Smooth muscle cell (in vitro differentiated cells): Measurements from ENCODE around the gene ADM. TPM values are rescaled to one million over a fixed set of nuclear protein-coding genes. Genes with fewer than 3 reads are reported as not detected.
"Not testable (repeated sequence)": the region's sequence is repeated elsewhere in the genome, so short reads cannot be mapped to it uniquely, and the experiment has no call there.

Experiments
- DNase-seq: peaks from one replicate; lab custom pipeline; 2025; ENCODE audit not compliant: unreplicated experiment; lab: John Stamatoyannopoulos, UW
- H2AFZ ChIP-seq: fragments of 200-600 bp; sonication (generic); 2 replicates; pipeline ENCODE4 v1.6.0; 2016; ENCODE audit warnings: antibody characterized with exemption, low read depth, mild to moderate bottlenecking
- H3F3A ChIP-seq: fragments of 200-600 bp; sonication (generic); 2 replicates; pipeline ENCODE4 v1.6.0; 2017; ENCODE audit warnings: antibody characterized with exemption, low read depth
- H3K27ac ChIP-seq: fragments of 200-600 bp; sonication (generic); 2 replicates; pipeline ENCODE4 v1.5.1; 2016; ENCODE audit warnings: low read depth, mild to moderate bottlenecking
- H3K27me3 ChIP-seq: fragments of 200-600 bp; sonication (generic); 2 replicates; pipeline ENCODE4 v1.6.1; 2016; ENCODE audit warnings: low read depth, mild to moderate bottlenecking
- H3K36me3 ChIP-seq: fragments of 200-600 bp; sonication (generic); 2 replicates; pipeline ENCODE4 v1.5.1; 2016; ENCODE audit warnings: low read depth
- H3K4me1 ChIP-seq: fragments of 200-600 bp; sonication (generic); 2 replicates; pipeline ENCODE4 v1.5.1; 2016; ENCODE audit warnings: low read depth
- H3K4me2 ChIP-seq: fragments of 200-600 bp; sonication (generic); 2 replicates; pipeline ENCODE4 v1.6.0; 2016; ENCODE audit warnings: mild to moderate bottlenecking
- H3K4me3 ChIP-seq: fragments of 200-600 bp; sonication (generic); 2 replicates; pipeline ENCODE4 v1.5.1; 2016; ENCODE audit warnings: mild to moderate bottlenecking
- H3K79me2 ChIP-seq: fragments of 200-600 bp; sonication (generic); 2 replicates; pipeline ENCODE4 v1.6.0; 2016; ENCODE audit warnings: low read depth, mild to moderate bottlenecking
- H3K9ac ChIP-seq: fragments of 200-600 bp; sonication (generic); 2 replicates; pipeline ENCODE4 v1.6.0; 2016; ENCODE audit warnings: low read depth
- H3K9me3 ChIP-seq: fragments of 200-600 bp; sonication (generic); replicated peaks from 2 replicates; pipeline ENCODE4 v1.5.1; 2016; ENCODE audit warnings: low read depth
- H4K20me1 ChIP-seq: fragments of 200-600 bp; sonication (generic); 2 replicates; pipeline ENCODE4 v1.6.0; 2016; ENCODE audit warnings: low read depth
- WGBS: methylation state at CpG from one replicate; pipeline ENCODE4 v1.1.7; 2016; ENCODE audit warnings: low lambda C conversion rate; 5-methylcytosine and 5-hydroxymethylcytosine counted together
- polyA plus RNA-seq: library from polyadenylated mRNA; unstranded; fragments of >200 nt; fragmentation: Nextera tagmentation; extraction: Ambion mirVana; gene quantifications from 2 replicates; pipeline ENCODE4 v1.2.1, GENCODE V29; 2016
- total RNA-seq: library from RNA; depleted of rRNA; stranded (reverse); fragments of >200 nt; gene quantifications from 2 replicates; pipeline ENCODE4 v1.2.3, GENCODE V29; 2014
- TF ChIP-seq, protein P1 (sequence below): fragments of 200-600 bp; sonication (generic); IDR thresholded peaks from 2 replicates; pipeline ENCODE4 v1.5.1; 2017; ENCODE audit warnings: borderline replicate concordance, mild to moderate bottlenecking, antibody characterized with exemption; ENCODE audit not compliant: insufficient read depth, poor library complexity, severe bottlenecking

ADM gene
- total and polyA plus RNA-seq, 2 experiments from 2014 or later: 47.6 to 53.0 TPM

DNA sequence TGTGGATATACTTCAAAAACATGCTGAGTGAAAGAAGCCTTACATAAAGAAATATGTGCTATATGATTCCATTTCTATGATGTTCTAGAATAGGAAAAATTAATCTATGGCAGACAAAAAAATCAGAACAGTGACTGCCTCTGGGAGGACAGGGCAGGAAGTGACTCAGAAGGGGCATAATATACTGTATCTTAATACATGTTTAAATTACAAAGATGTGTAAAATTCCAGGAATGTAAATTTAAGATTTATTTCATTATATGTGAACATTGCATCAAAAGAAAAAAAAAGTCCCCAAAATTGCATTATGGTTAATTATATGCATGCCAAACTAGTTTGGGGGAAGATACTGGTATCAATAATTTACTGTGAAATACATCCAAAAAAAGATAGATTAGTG is 43.1 kb upstream of the ADM start:
- Histone ChIP-seq H3K27ac (no peak overlapping the region), H3K79me2 (peaks cover 74% of the 10 kb centered on the region), H3F3A (no peaks in the 10 kb centered on the region), H3K9me3 (no peaks in the 10 kb centered on the region), H3K9ac (no peak overlapping the region), H3K36me3 (no peaks in the 10 kb centered on the region), H2AFZ (no peak overlapping the region), H3K4me2 (peak overlapping the region; percentile 25), H3K27me3 (no peaks in the 10 kb centered on the region), H3K4me1 (no peaks in the 10 kb centered on the region), H4K20me1 (peaks cover 59% of the 10 kb centered on the region), H3K4me3 (no peak overlapping the region)
- no peak for DNase-seq
- TF ChIP-seq, protein P1, sequence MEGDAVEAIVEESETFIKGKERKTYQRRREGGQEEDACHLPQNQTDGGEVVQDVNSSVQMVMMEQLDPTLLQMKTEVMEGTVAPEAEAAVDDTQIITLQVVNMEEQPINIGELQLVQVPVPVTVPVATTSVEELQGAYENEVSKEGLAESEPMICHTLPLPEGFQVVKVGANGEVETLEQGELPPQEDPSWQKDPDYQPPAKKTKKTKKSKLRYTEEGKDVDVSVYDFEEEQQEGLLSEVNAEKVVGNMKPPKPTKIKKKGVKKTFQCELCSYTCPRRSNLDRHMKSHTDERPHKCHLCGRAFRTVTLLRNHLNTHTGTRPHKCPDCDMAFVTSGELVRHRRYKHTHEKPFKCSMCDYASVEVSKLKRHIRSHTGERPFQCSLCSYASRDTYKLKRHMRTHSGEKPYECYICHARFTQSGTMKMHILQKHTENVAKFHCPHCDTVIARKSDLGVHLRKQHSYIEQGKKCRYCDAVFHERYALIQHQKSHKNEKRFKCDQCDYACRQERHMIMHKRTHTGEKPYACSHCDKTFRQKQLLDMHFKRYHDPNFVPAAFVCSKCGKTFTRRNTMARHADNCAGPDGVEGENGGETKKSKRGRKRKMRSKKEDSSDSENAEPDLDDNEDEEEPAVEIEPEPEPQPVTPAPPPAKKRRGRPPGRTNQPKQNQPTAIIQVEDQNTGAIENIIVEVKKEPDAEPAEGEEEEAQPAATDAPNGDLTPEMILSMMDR: no peak

DNA sequence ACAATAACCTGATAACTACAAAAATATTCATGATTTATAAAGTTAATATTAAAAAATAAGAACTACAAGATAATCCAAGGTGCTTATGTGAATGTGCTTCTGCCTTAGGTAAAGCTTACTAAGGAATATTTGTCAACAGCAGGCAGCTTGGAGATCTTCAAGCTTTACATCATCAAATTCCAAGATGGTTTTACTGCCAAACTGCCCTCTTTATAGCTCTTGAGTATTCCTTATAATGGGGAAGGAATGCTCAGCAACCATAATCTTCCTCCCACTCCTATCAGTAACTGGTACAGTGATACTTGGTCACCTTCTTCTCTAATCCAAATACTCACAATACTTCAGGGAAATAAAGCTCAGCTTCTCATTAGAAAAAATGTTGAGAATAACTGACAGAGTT is 40.9 kb upstream of the ADM start:
- Histone ChIP-seq H3K9ac (no peak overlapping the region), H3K27ac (no peak overlapping the region), H3K36me3 (no peaks in the 10 kb centered on the region), H3K79me2 (peaks cover 54% of the 10 kb centered on the region), H3F3A (peaks cover 11% of the 10 kb centered on the region), H3K9me3 (no peaks in the 10 kb centered on the region), H3K4me1 (peaks cover 12% of the 10 kb centered on the region), H2AFZ (no peak overlapping the region), H4K20me1 (peaks cover 56% of the 10 kb centered on the region), H3K4me2 (peak overlapping the region; percentile 17), H3K27me3 (no peaks in the 10 kb centered on the region), H3K4me3 (no peak overlapping the region)
- no peak for DNase-seq
- TF ChIP-seq, protein P1: no peak

DNA sequence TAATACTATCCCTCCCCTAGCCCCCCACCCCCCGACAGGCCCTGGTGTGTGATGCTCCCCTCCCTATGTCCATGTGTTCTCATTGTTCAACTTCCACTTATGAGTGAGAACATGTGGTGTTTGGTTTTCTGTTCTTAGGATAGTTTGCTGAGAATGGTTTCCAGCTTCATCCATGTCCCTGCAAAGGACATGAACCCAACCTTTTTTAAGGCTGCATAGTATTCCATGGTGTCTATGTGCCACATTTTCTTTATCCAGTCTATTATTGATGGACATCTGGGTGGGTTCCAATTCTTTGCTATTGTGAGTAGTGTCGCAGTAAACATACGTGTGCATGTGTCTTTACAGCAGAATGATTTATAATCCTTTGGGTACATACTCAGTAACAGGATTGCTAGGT is 40.2 kb upstream of the ADM start:
- Histone ChIP-seq H3K79me2 (peaks cover 47% of the 10 kb centered on the region), H4K20me1 (peaks cover 57% of the 10 kb centered on the region), H3K4me1 (peaks cover 13% of the 10 kb centered on the region), H3F3A (peaks cover 11% of the 10 kb centered on the region)
- H2AFZ ChIP-seq, H3K4me2 ChIP-seq, H3K9ac ChIP-seq, DNase-seq, H3K27ac ChIP-seq, H3K4me3 ChIP-seq, H3K27me3 ChIP-seq, H3K36me3 ChIP-seq, H3K9me3 ChIP-seq: not testable (repeated sequence)
- WGBS: 98% methylated on average over 3 of the region's 3 CpGs

DNA sequence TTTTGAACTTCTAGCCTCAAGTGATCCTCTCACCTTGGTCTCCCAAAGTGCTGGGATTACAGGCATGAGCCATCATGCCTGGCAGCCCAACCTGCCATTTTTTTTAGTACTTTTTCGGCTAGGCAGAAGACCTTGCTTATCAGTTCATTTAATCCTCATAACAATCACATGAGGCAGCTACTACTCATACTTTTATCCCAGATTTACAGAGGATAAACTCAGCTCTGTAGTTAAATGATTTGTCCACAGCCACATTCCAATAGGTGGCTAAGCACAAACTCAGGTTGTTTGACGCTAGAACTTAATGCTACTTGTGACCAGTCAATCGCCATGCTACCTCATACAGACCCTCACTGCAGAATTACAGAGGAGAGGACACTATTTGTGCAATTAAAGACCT is 38.9 kb upstream of the ADM start:
- no peak overlapping the region for H2AFZ ChIP-seq
- TF ChIP-seq, protein P1: no peak
- H3K9me3 ChIP-seq: no peaks in the 10 kb centered on the region
- no peak overlapping the region for H3K4me3 ChIP-seq
- no peaks in the 10 kb centered on the region for H3K36me3 ChIP-seq
- H3K4me2 ChIP-seq: no peak overlapping the region
- DNase-seq: no peak
- H3F3A ChIP-seq: peaks cover 11% of the 10 kb centered on the region
- H3K27ac ChIP-seq: no peak overlapping the region
- H4K20me1 ChIP-seq: peaks cover 60% of the 10 kb centered on the region
- H3K79me2 ChIP-seq: peaks cover 46% of the 10 kb centered on the region
- H3K9ac ChIP-seq: no peak overlapping the region
- H3K27me3 ChIP-seq: no peaks in the 10 kb centered on the region
- 61% methylated on average over 3 of the region's 3 CpGs for WGBS
- H3K4me1 ChIP-seq: peaks cover 13% of the 10 kb centered on the region
